A673 (cell line): ENCODE measurements around the gene TMEM223. TPM values are rescaled to one million over a fixed set of nuclear protein-coding genes. Genes with fewer than 3 reads are reported as not detected.
A peak's percentile ranks its signal among the peaks of the same experiment; 100 is the strongest.
"Not testable (repeated sequence)": the region's sequence is repeated elsewhere in the genome, so short reads cannot be mapped to it uniquely, and the experiment has no call there.

ENCODE experiments used
- Bru-seq: library from RNA; stranded (reverse); fragments of 400-500 nt; gene quantifications from one replicate; lab custom pipeline; 2021; lab: Mats Ljungman, UMichigan
- BruChase-seq, 2 experiments: library from RNA; stranded (reverse); fragments of 400-500 nt; gene quantifications; one replicate each; lab custom pipeline; 2021; lab: Mats Ljungman, UMichigan
- BruUV-seq: library from RNA; stranded (reverse); fragments of 400-500 nt; replicated peaks from 2 replicates; lab custom pipeline; 2021; lab: Mats Ljungman, UMichigan
- CTCF ChIA-PET: fragments of 300-600 bp; sonication (Branson Sonifier 250); formaldehyde crosslinking; loops from one replicate; lab custom pipeline; 2022; ENCODE audit warnings: antibody characterized with exemption; lab: Charles Lee
- POLR2A ChIA-PET: fragments of 300-600 bp; sonication (Branson Sonifier 250); formaldehyde crosslinking; loops from one replicate; lab custom pipeline; 2022; ENCODE audit warnings: antibody characterized with exemption; ENCODE audit not compliant: low non-redundant PET; lab: Charles Lee
- DNase-seq: peaks from one replicate; pipeline ENCODE4 v3.0.0-alpha.2; 2015; ENCODE audit warnings: low spot score
- H3K27ac ChIP-seq: fragments of 200-600 bp; sonication (generic); 2 replicates; pipeline ENCODE4 v1.5.1; 2016; ENCODE audit warnings: mixed run types, low read depth, mild to moderate bottlenecking, mixed read lengths, antibody characterized with exemption, low read length; ENCODE audit not compliant: poor library complexity, severe bottlenecking
- H3K27me3 ChIP-seq: fragments of 200-600 bp; sonication (generic); replicated peaks from 2 replicates; pipeline ENCODE4 v1.6.1; 2017; ENCODE audit warnings: mixed run types, low read depth, mild to moderate bottlenecking, mixed read lengths, antibody characterized with exemption, low read length; ENCODE audit not compliant: insufficient read depth, poor library complexity
- H3K36me3 ChIP-seq: fragments of 200-600 bp; sonication (generic); 2 replicates; pipeline ENCODE4 v1.6.1; 2016; ENCODE audit warnings: mixed run types, mild to moderate bottlenecking, mixed read lengths, antibody characterized with exemption, low read length; ENCODE audit not compliant: insufficient read depth, poor library complexity, severe bottlenecking
- H3K4me1 ChIP-seq: fragments of 200-600 bp; sonication (generic); 2 replicates; pipeline ENCODE4 v1.6.1; 2017; ENCODE audit warnings: mixed run types, mild to moderate bottlenecking, mixed read lengths, antibody characterized with exemption, low read length; ENCODE audit not compliant: insufficient read depth, poor library complexity, severe bottlenecking
- H3K4me3 ChIP-seq: fragments of 200-600 bp; sonication (generic); 2 replicates; pipeline ENCODE4 v1.5.1; 2016; ENCODE audit warnings: low read depth, mixed run types, mild to moderate bottlenecking, mixed read lengths, low read length; ENCODE audit not compliant: poor library complexity, severe bottlenecking
- H3K9me3 ChIP-seq: fragments of 200-600 bp; sonication (generic); 2 replicates; pipeline ENCODE4 v1.6.1; 2016; ENCODE audit warnings: mixed run types, low read depth, mild to moderate bottlenecking, mixed read lengths, antibody characterized with exemption, low read length; ENCODE audit not compliant: poor library complexity, severe bottlenecking
- EZH2 ChIP-seq: fragments of 200-600 bp; sonication (generic); IDR thresholded peaks from 2 replicates; pipeline ENCODE4 v1.6.1; 2017; ENCODE audit warnings: borderline replicate concordance, low read depth, mild to moderate bottlenecking, mixed read lengths, antibody characterized with exemption, low read length; ENCODE audit not compliant: poor library complexity, severe bottlenecking
- intact Hi-C: fragments of 100-400 bp; cut with micrococcal nuclease; formaldehyde crosslinking; loops from one replicate; pipeline ENCODE4 v1.10.0; 2022; ENCODE audit not compliant: unreplicated experiment
- long read RNA-seq: library from polyadenylated mRNA; stranded (forward); transcript quantifications from one replicate; pipeline ENCODE4 v2.0.0, GENCODE V29; 2022
- total RNA-seq: library from RNA; stranded (reverse); gene quantifications from 2 replicates; pipeline ENCODE4 v1.2.3, GENCODE V29; 2021
- TF ChIP-seq, protein P1 (sequence below): fragments of 300-800, 200-600 bp; sonication (generic); conservative IDR thresholded peaks from 2 replicates; pipeline ENCODE4 v1.5.1; 2017; ENCODE audit warnings: low read depth, mild to moderate bottlenecking, antibody characterized with exemption, low read length, moderate library complexity, mixed read lengths

TMEM223 gene, protein sequence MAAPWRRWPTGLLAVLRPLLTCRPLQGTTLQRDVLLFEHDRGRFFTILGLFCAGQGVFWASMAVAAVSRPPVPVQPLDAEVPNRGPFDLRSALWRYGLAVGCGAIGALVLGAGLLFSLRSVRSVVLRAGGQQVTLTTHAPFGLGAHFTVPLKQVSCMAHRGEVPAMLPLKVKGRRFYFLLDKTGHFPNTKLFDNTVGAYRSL
- total RNA-seq (23.4 and 29.3 TPM in 2 replicates), Bru-seq, nascent RNA (percentile 80 among the genes with signal in this experiment), BruChase-seq, experiment 1, labeled RNA remaining after a 2-hour chase (percentile 76 among the genes with signal in this experiment), BruChase-seq, experiment 2, labeled RNA remaining after a 6-hour chase (percentile 78 among the genes with signal in this experiment)
- long read RNA-seq, transcript TMEM223-201 (2 exons, 1,288 nt) = major isoform, 47 of 51 reads
- long read RNA-seq, partial matches to known transcripts = 0 of 51 reads
- long read RNA-seq, other reads (novel, unspliced or antisense) = 2 of 51 reads

DNA sequence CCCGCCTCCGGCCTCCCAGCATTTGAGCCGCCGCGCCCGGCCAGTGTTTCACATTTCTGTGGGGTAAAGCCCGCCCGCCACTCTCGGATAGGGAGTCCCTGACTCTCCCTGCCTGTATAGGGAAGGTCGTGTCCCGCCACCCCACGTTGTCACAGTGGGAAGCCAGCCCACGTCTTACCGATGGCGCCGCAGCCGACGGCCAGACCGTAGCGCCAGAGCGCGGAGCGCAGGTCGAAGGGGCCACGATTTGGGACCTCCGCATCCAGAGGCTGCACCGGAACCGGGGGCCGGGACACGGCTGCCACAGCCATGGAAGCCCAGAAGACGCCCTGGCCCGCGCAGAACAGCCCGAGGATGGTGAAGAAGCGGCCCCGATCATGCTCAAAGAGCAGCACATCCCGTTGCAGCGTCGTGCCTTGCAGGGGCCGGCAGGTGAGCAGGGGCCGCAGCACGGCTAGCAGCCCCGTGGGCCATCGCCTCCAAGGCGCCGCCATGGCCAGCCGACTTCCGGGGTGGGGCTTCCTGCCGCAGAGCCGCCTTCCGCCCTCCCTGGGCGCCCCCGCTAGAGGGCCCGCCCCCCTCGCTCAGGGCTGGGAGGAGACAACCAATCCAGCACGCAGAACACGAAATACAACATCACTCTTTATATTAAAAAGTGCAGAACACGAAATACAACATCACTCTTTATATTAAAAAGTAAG, at the start of gene TMEM223:
TSS of gene TMEM223 (minus strand) at position 506 of the 701 bp plus-strand sequence. CDS start at position 494, 12 bp downstream.
- BruUV-seq = no TSS peak
- peak; percentile 95 for DNase-seq
- Histone ChIP-seq H3K36me3 (peaks cover 67% of the 10 kb centered on the region), H3K4me1 (peaks cover 37% of the 10 kb centered on the region), H3K4me3 (peak within 1 kb of the TSS; percentile 97), H3K27ac (peak within 1 kb of the TSS; percentile 91), H3K27me3 (no peaks in the 10 kb centered on the region), H3K9me3 (no peaks in the 10 kb centered on the region)
- ChIA-PET POLR2A (interaction anchor here (0.6 kb wide), 1 partner anchor 93 kb away, joined by 6 read pairs; no protein-coding TSS in a partner anchor), CTCF (interaction anchor here (0.6 kb wide), 1 partner anchor 65 kb away, joined by 3 read pairs; no protein-coding TSS in a partner anchor)
- TF ChIP-seq, protein P1, sequence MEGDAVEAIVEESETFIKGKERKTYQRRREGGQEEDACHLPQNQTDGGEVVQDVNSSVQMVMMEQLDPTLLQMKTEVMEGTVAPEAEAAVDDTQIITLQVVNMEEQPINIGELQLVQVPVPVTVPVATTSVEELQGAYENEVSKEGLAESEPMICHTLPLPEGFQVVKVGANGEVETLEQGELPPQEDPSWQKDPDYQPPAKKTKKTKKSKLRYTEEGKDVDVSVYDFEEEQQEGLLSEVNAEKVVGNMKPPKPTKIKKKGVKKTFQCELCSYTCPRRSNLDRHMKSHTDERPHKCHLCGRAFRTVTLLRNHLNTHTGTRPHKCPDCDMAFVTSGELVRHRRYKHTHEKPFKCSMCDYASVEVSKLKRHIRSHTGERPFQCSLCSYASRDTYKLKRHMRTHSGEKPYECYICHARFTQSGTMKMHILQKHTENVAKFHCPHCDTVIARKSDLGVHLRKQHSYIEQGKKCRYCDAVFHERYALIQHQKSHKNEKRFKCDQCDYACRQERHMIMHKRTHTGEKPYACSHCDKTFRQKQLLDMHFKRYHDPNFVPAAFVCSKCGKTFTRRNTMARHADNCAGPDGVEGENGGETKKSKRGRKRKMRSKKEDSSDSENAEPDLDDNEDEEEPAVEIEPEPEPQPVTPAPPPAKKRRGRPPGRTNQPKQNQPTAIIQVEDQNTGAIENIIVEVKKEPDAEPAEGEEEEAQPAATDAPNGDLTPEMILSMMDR = 0 out of 2 replicates have a peak, but pooled peaks have one; percentile 23
- no peak for TF ChIP-seq EZH2
- intact Hi-C loops = loop anchor here (5.0 kb wide), 1 partner anchor 41 kb away; the partner anchor contains the start of genes STX5 and TEX54

DNA sequence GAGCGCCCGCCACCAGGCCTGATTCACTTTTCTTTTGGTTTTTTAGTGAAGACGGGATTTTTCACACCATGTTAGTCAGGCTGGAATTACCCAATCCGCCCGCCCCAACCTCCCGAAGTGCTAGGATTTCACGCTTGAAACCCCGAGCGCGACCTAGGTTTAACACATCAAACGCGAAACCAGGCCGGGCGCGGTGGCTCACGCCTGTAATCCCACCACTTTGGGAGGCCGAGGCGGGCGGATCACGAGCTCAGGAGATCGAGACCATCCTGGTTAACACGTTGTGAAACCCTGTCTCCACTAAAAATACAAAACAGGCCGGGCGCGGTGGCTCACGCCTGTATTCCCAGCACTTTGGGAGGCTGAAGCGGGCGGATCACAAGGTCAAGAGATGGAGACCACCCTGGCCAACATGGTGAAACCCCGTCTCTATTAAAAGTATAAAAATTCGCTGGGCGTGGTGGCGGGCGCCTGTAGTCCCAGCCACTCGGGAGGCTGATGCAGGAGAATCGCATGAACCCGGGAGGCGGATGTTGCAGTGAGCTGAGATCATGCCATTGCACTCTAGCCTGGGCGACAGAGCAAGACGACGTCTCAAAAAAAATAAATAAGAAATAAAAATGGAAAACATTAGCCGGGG, 49.0 kb upstream of the TMEM223 start:
- Histone ChIP-seq H3K27ac (peak overlapping the region; percentile 83), H3K36me3 (peaks cover 23% of the 10 kb centered on the region), H3K4me3 (peak overlapping the region; percentile 81), H3K4me1 (peaks cover 17% of the 10 kb centered on the region)
- POLR2A ChIA-PET = interaction anchor here (0.6 to 2.2 kb wide), 16 partner anchors 9 to 1938 kb away, joined by 3 to 27 read pairs (median 5); partner anchors contain the start of genes EEF1G, HNRNPUL2, SLC3A2 and STX5
- H3K9me3 ChIP-seq, H3K27me3 ChIP-seq, BruUV-seq: not testable (repeated sequence)
- peak; percentile 99 for DNase-seq
- intact Hi-C loops = loop anchor here (1.0 to 5.0 kb wide), 3 partner anchors 40 to 113 kb away; partner anchors contain the start of genes TMEM179B and TTC9C
- CTCF ChIA-PET = interaction anchor here (0.9 kb wide), 1 partner anchor 41 kb away, joined by 11 read pairs; no protein-coding TSS in a partner anchor

DNA sequence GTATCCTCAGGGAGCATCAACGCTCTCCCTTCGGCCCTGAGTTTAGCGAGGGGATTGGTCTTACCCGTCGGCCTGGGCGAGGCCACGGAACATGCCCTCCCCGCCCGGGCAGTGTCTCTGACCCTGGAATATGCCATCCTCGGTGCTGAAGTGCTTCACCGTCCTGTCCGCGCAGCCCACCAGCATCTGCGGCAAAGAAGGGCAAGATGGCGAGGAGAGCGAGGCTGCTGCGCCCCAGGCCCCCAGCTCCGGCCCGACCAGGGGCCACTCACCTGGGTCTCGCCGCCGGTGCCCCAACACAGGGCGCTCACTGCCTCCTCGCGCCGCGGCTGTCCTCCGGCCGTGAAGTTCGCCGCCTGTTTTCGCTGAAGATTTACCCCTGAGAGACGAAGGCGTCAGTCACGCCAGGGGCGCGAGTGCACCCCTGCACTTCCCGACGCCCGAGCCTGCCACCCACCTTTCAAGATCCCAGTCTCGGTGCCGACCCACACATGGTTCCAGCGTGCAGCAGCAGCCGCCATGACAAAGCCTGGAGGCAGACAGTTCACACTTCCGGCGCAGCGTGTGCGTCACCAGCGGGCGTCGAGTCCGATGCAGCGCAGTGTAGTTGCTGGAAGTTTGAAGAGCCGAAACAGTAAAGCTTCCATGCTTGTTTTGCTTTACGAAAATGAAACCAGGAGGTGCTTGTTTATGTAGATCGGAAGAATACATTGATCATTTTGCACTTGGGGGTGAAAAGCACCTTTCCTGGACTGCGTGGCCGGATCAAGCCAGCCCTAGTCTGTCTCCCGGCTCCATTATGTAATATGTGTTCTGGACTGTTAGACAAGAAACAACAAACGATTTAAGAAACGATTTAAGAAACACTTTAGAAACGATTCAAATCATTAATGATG, 47.5 kb upstream of the TMEM223 start, which contains the start of gene WDR74:
TSS of gene WDR74 (minus strand) at position 541 of the 896 bp plus-strand sequence. CDS start at position 521, 20 bp downstream.
- H3K4me3 ChIP-seq = peak within 1 kb of the TSS; percentile 81
- H3K4me1 ChIP-seq = peaks cover 17% of the 10 kb centered on the region
- peak within 1 kb of the TSS; percentile 83 for H3K27ac ChIP-seq
- peak; percentile 98 for DNase-seq
- H3K27me3 ChIP-seq = no peaks in the 10 kb centered on the region
- intact Hi-C loops = no loop called here
- TF ChIP-seq EZH2 = no peak
- TF ChIP-seq, protein P1 = no peak
- peaks cover 38% of the 10 kb centered on the region for H3K36me3 ChIP-seq
- no TSS peak for BruUV-seq
- POLR2A ChIA-PET = interaction anchor here (0.6 to 0.7 kb wide), 2 partner anchors 53 to 109 kb away, joined by 3 to 4 read pairs; no protein-coding TSS in a partner anchor
- no peaks in the 10 kb centered on the region for H3K9me3 ChIP-seq
- CTCF ChIA-PET = interaction anchor here (0.6 kb wide), 1 partner anchor 53 kb away, joined by 4 read pairs; no protein-coding TSS in a partner anchor
